Neural cell (in vitro differentiated cells): ENCODE results near the gene CUBN. TPM values are rescaled to one million over a fixed set of nuclear protein-coding genes. Genes with fewer than 3 reads are reported as not detected.

Experiments
- H2AFZ ChIP-seq: fragments of 200-600, 300-800 bp; sonication (generic), shearing (Covaris generic); 2 replicates; pipeline ENCODE4 v1.6.0; 2014; ENCODE audit warnings: low read depth, mild to moderate bottlenecking, antibody characterized with exemption, low read length, moderate library complexity
- H3F3A ChIP-seq: fragments of 200-600 bp; shearing (Covaris generic); 2 replicates; pipeline ENCODE4 v1.6.1; 2016; ENCODE audit warnings: mild to moderate bottlenecking, moderate library complexity, mixed read lengths, antibody characterized with exemption, low read length; ENCODE audit not compliant: insufficient read depth, poor library complexity, severe bottlenecking
- H3K27ac ChIP-seq: fragments of 200-600, 300-800 bp; sonication (generic), shearing (Covaris generic); 2 replicates; pipeline ENCODE4 v1.5.1; 2014; ENCODE audit warnings: mild to moderate bottlenecking, low read length, moderate library complexity
- H3K27me3 ChIP-seq: fragments of 300-800, 200-600 bp; sonication (generic), shearing (Covaris generic); 2 replicates; pipeline ENCODE4 v1.6.0; 2014; ENCODE audit warnings: mild to moderate bottlenecking, low read depth, low read length, moderate library complexity; ENCODE audit not compliant: insufficient read depth
- H3K36me3 ChIP-seq: fragments of 300-800, 200-600 bp; sonication (generic), shearing (Covaris generic); 2 replicates; pipeline ENCODE4 v1.5.1; 2014; ENCODE audit warnings: mild to moderate bottlenecking, antibody characterized with exemption, low read length, moderate library complexity; ENCODE audit not compliant: insufficient read depth
- H3K4me2 ChIP-seq: fragments of 300-800, 200-600 bp; sonication (generic), shearing (Covaris generic); 2 replicates; pipeline ENCODE4 v1.6.0; 2014; ENCODE audit warnings: mild to moderate bottlenecking, low read length
- H3K4me3 ChIP-seq: fragments of 300-800, 200-600 bp; sonication (generic), shearing (Covaris generic); 2 replicates; pipeline ENCODE4 v1.5.1; 2014; ENCODE audit warnings: mild to moderate bottlenecking, low read length, moderate library complexity
- H3K79me2 ChIP-seq: fragments of 200-600 bp; shearing (Covaris generic); replicated peaks from 2 replicates; pipeline ENCODE4 v1.6.0; 2014; ENCODE audit warnings: mild to moderate bottlenecking, low read length, moderate library complexity; ENCODE audit not compliant: insufficient read depth
- H3K9ac ChIP-seq: fragments of 300-800, 200-600 bp; sonication (generic), shearing (Covaris generic); 2 replicates; pipeline ENCODE4 v1.6.1; 2016; ENCODE audit warnings: mild to moderate bottlenecking, low read length, mixed read lengths
- H3K9me2 ChIP-seq: fragments of 200-600 bp; shearing (Covaris generic); 2 replicates; pipeline ENCODE4 v1.6.1; 2016; ENCODE audit warnings: mild to moderate bottlenecking, low read length, mixed read lengths; ENCODE audit not compliant: insufficient read depth
- H3K9me3 ChIP-seq: fragments of 200-600, 300-800 bp; sonication (generic), shearing (Covaris generic); 2 replicates; pipeline ENCODE4 v1.6.1; 2016; ENCODE audit warnings: mild to moderate bottlenecking, mixed run types, low read length, moderate library complexity, mixed read lengths
- H4K20me1 ChIP-seq: fragments of 200-600 bp; shearing (Covaris generic); 2 replicates; pipeline ENCODE4 v1.6.1; 2016; ENCODE audit warnings: mild to moderate bottlenecking, mixed run types; ENCODE audit not compliant: insufficient read depth
- CTCF ChIP-seq: fragments of 450-650 bp; IDR thresholded peaks from 2 replicates; pipeline ENCODE4 v1.5.1; 2014; ENCODE audit warnings: antibody characterized with exemption, mild to moderate bottlenecking, moderate library complexity; ENCODE audit not compliant: poor library complexity, severe bottlenecking
- EP300 ChIP-seq: fragments of 450-650 bp; conservative IDR thresholded peaks from 2 replicates; pipeline ENCODE4 v1.6.1; 2014; ENCODE audit warnings: antibody characterized with exemption, mild to moderate bottlenecking, moderate library complexity; ENCODE audit not compliant: poor library complexity, severe bottlenecking
- EZH2 ChIP-seq: fragments of 200-600, 300-800 bp; shearing (Covaris generic), sonication (generic); IDR thresholded peaks from 2 replicates; pipeline ENCODE4 v1.6.1; 2014; ENCODE audit warnings: antibody characterized with exemption, low read length, borderline replicate concordance, mild to moderate bottlenecking; ENCODE audit not compliant: insufficient read depth, poor library complexity, severe bottlenecking
- MXI1 ChIP-seq: fragments of 450-650 bp; conservative IDR thresholded peaks from 2 replicates; pipeline ENCODE4 v1.6.1; 2014; ENCODE audit warnings: antibody characterized with exemption, mild to moderate bottlenecking; ENCODE audit not compliant: poor library complexity, severe bottlenecking
- POLR2AphosphoS5 ChIP-seq: IDR thresholded peaks from 2 replicates; pipeline ENCODE4 v1.6.1; 2012
- RAD21 ChIP-seq: fragments of 450-650 bp; conservative IDR thresholded peaks from 2 replicates; pipeline ENCODE4 v1.6.1; 2014; ENCODE audit warnings: antibody characterized with exemption, mild to moderate bottlenecking, moderate library complexity
- REST ChIP-seq: IDR thresholded peaks from 2 replicates; pipeline ENCODE4 v1.6.1; 2012; ENCODE audit warnings: borderline replicate concordance
- SMC3 ChIP-seq: fragments of 450-650 bp; conservative IDR thresholded peaks from 2 replicates; pipeline ENCODE4 v1.6.1; 2014; ENCODE audit warnings: antibody characterized with exemption, mild to moderate bottlenecking, moderate library complexity; ENCODE audit not compliant: poor library complexity
- polyA plus RNA-seq: library from polyadenylated mRNA; depleted of rRNA; stranded (reverse); fragments of >200 nt; gene quantifications from 2 replicates; pipeline ENCODE4 v1.2.3, GENCODE V29; 2014

The CUBN gene
- polyA plus RNA-seq, 1 donor from 2014 or later = 7.1 TPM

- H3K4me2 ChIP-seq = no peak overlapping the region
- no peaks in the 10 kb centered on the region for H4K20me1 ChIP-seq
- H3K36me3 ChIP-seq = no peaks in the 10 kb centered on the region
- H3K79me2 ChIP-seq = no peaks in the 10 kb centered on the region
- TF ChIP-seq REST (no peak), CTCF (no peak), SMC3 (no peak), EP300 (no peak), POLR2AphosphoS5 (no peak), EZH2 (no peak), MXI1 (no peak)
- no peak overlapping the region for H3K9ac ChIP-seq
- no peak overlapping the region for H3K4me3 ChIP-seq
- H3K9me3 ChIP-seq = no peaks in the 10 kb centered on the region
- H3F3A ChIP-seq = no peaks in the 10 kb centered on the region
- H3K27me3 ChIP-seq = no peaks in the 10 kb centered on the region
- H2AFZ ChIP-seq = no peak overlapping the region
- no peak overlapping the region for H3K27ac ChIP-seq
- no peaks in the 10 kb centered on the region for H3K9me2 ChIP-seq
Measured at GRCh38 chr10:17157024-17157423, 27.4 kb upstream of the CUBN start.

GRCh38 chr10:17155826-17156225, 26.2 kb upstream of the CUBN start:
- TF ChIP-seq SMC3 (no peak), CTCF (no peak), REST (no peak), RAD21 (no peak), EZH2 (no peak), EP300 (no peak)
- no peaks in the 10 kb centered on the region for H3K9me3 ChIP-seq
- no peak overlapping the region for H2AFZ ChIP-seq
- no peaks in the 10 kb centered on the region for H4K20me1 ChIP-seq
- no peaks in the 10 kb centered on the region for H3K79me2 ChIP-seq
- no peaks in the 10 kb centered on the region for H3F3A ChIP-seq
- no peak overlapping the region for H3K9ac ChIP-seq
- no peaks in the 10 kb centered on the region for H3K9me2 ChIP-seq
- H3K27me3 ChIP-seq = no peaks in the 10 kb centered on the region
- H3K27ac ChIP-seq = no peak overlapping the region
- no peak overlapping the region for H3K4me2 ChIP-seq
- no peaks in the 10 kb centered on the region for H3K36me3 ChIP-seq
- no peak overlapping the region for H3K4me3 ChIP-seq
